BE2C (cell line): ENCODE measurements around the gene C9orf43.

Experiments used
- DNase-seq: peaks from one replicate; pipeline ENCODE4 v3.0.0-alpha.2; 2020
- H3K27me3 ChIP-seq: fragments of 250-450 bp; sonication (Bioruptor Pico); 2 replicates; pipeline ENCODE4 v1.5.1; 2020; ENCODE audit warnings: mild to moderate bottlenecking
- H3K36me3 ChIP-seq: fragments of 250-450 bp; sonication (Bioruptor Pico); 2 replicates; pipeline ENCODE4 v1.5.1; 2020; ENCODE audit warnings: mild to moderate bottlenecking
- H3K4me1 ChIP-seq: fragments of 250-450 bp; sonication (Bioruptor Pico); 2 replicates; pipeline ENCODE4 v1.5.1; 2020
- H3K4me3 ChIP-seq: 2 replicates; pipeline ENCODE4 v1.5.1; 2011; ENCODE audit warnings: low read depth, low read length
- H3K9me3 ChIP-seq: fragments of 250-450 bp; sonication (Bioruptor Pico); 2 replicates; pipeline ENCODE4 v1.5.1; 2020
- TF ChIP-seq, protein P1 (sequence below): IDR thresholded peaks from 2 replicates; pipeline ENCODE4 v1.5.1; 2012; ENCODE audit warnings: mild to moderate bottlenecking, low read depth, low read length

Gene C9orf43

DNA sequence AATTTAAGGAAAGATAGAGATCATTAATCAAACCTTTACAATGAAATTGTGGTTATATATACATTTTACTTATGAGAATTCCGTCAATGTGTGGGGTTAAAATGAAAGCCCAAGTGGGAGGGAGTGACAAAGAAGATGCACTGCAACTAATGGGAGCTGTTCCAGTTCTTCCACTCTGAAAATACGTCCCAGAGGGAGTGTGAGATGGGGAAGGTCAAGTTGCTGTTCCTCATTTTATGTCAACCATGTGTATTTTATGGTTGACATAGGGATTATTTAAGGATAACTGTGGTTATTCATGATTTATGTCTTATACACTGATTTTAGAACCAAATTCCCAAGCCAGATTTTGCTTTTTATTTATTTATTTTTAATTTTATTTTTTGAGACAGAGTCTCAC, 38.8 kb downstream of the C9orf43 start:
- H3K27me3 ChIP-seq: no peaks in the 10 kb centered on the region
- no peaks in the 10 kb centered on the region for H3K9me3 ChIP-seq
- no peaks in the 10 kb centered on the region for H3K36me3 ChIP-seq
- no peak for DNase-seq
- no peak overlapping the region for H3K4me3 ChIP-seq
- H3K4me1 ChIP-seq: no peaks in the 10 kb centered on the region
- TF ChIP-seq, protein P1, sequence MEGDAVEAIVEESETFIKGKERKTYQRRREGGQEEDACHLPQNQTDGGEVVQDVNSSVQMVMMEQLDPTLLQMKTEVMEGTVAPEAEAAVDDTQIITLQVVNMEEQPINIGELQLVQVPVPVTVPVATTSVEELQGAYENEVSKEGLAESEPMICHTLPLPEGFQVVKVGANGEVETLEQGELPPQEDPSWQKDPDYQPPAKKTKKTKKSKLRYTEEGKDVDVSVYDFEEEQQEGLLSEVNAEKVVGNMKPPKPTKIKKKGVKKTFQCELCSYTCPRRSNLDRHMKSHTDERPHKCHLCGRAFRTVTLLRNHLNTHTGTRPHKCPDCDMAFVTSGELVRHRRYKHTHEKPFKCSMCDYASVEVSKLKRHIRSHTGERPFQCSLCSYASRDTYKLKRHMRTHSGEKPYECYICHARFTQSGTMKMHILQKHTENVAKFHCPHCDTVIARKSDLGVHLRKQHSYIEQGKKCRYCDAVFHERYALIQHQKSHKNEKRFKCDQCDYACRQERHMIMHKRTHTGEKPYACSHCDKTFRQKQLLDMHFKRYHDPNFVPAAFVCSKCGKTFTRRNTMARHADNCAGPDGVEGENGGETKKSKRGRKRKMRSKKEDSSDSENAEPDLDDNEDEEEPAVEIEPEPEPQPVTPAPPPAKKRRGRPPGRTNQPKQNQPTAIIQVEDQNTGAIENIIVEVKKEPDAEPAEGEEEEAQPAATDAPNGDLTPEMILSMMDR: no peak

DNA sequence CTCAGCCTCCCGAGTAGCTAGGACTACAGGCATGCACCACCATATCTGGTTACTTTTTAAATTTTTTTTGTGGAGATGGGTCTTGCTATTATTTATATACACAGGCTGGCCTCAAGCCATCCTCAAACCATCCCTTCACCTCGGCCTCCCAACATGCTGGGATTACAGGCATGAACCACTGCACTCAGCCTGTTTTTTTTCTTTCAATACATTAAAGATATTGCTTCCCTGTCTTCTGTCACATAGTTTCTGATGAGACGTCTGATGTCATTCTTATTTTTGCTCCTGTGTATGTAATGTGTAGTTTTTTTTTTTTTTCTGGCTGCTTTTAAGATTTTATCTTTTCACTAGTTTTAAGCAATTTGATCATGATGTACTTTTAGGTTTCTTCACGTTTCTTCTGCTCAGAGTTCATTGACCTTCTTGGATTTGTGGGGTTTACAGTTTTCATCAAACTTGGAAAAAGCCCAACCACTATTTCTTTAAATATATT, 41.6 kb downstream of the C9orf43 start:
- H3K27me3 ChIP-seq: no peaks in the 10 kb centered on the region
- TF ChIP-seq, protein P1: no peak
- H3K9me3 ChIP-seq: no peaks in the 10 kb centered on the region
- H3K4me1 ChIP-seq: peaks cover 6% of the 10 kb centered on the region
- DNase-seq: no peak
- H3K36me3 ChIP-seq: no peaks in the 10 kb centered on the region
- H3K4me3 ChIP-seq: no peak overlapping the region

- TF ChIP-seq, protein P1: no peak
- peak; percentile 48 for DNase-seq
Measured at GRCh38 chr9:113454914-113455761, 44.6 kb downstream of the C9orf43 start.

DNA sequence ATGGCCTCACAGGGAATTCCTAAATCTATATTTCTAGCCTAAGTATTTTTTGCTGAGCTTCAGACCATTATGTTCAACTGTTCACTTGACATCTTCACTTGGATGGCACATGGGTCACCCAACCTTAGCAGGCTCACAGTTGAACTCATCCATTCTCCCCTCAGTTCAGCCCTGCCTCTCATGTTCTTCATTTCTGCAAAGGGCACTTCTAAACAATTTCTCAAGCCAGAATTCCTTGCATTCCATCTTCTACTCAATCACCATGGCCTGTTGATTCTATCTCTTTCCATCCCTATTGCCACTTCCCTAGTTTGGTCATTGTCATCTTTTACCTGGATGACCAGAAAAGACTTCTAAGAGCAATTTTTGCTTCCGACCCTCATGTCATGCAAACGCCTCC, 45.7 kb downstream of the C9orf43 start:
- TF ChIP-seq, protein P1: no peak
- no peak overlapping the region for H3K4me3 ChIP-seq
- no peaks in the 10 kb centered on the region for H3K9me3 ChIP-seq
- H3K36me3 ChIP-seq: no peaks in the 10 kb centered on the region
- no peak for DNase-seq
- H3K4me1 ChIP-seq: peaks cover 6% of the 10 kb centered on the region
- H3K27me3 ChIP-seq: no peaks in the 10 kb centered on the region

More at GRCh38 chr9:113454914-113455761, 44.6 kb downstream of the C9orf43 start:
- Histone ChIP-seq H3K4me3 (no peak overlapping the region), H3K9me3 (no peaks in the 10 kb centered on the region), H3K4me1 (peaks cover 6% of the 10 kb centered on the region), H3K27me3 (no peaks in the 10 kb centered on the region), H3K36me3 (no peaks in the 10 kb centered on the region)

DNA sequence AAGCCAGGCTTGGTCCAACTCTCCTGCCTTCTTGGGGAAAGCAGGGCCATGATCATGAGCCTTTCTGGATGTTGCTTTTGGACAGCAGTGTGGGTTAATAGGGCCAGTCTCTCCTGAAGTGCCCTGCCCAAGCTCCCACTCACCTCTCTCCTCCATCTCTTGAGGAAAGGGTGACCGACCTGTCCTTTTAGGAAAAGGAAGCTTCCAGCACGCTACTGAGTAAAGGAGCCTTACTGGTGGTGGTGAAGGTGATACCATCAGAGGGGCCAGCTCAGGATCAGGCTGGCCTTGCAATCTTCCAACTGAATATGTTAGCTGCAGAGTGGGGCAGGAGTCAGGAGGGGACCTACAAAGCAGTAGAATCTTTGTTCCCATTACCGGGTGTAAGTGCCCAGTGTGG, 50.7 kb downstream of the C9orf43 start:
- Histone ChIP-seq H3K27me3 (no peaks in the 10 kb centered on the region), H3K36me3 (no peaks in the 10 kb centered on the region), H3K4me3 (no peak overlapping the region), H3K4me1 (no peaks in the 10 kb centered on the region), H3K9me3 (no peaks in the 10 kb centered on the region)
- TF ChIP-seq, protein P1: no peak
- DNase-seq: no peak

DNA sequence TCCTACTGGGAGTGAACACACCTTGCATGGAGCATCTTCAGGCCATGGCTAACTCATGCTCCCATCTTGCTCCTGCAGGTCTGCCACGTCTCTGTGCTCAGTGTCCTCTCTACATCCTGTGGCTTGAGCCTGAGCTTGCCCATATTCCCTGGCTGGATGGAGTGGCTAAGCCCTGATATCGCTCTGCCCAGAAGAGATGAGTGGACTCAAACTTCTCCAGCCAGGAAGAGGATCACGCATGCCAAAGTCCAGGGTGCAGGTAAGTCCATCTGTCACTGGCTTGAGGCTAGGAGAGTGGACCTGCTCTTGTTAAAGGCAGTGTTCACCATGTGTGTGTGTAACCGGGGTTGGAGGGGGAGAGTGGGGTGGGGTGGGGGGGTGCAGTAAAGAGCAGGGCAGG, 51.4 kb downstream of the C9orf43 start:
- no peaks in the 10 kb centered on the region for H3K4me1 ChIP-seq
- no peak overlapping the region for H3K4me3 ChIP-seq
- H3K36me3 ChIP-seq: no peaks in the 10 kb centered on the region
- H3K27me3 ChIP-seq: no peaks in the 10 kb centered on the region
- TF ChIP-seq, protein P1: no peak
- no peak for DNase-seq
- H3K9me3 ChIP-seq: no peaks in the 10 kb centered on the region
